Measurements from ENCODE around the gene MICAL2. TPM values are rescaled to one million over a fixed set of nuclear protein-coding genes. Genes with fewer than 3 reads are reported as not detected.

The MICAL2 gene
- total RNA-seq, 1 experiment from 2014 or later: 62.9 TPM

- TF ChIP-seq EZH2phosphoT487 (IDR thresholded peaks at IDR 0.05; ENCODE audit: borderline replicate concordance, low read length) (no peak), CTCF (conservative IDR thresholded peaks at IDR 0.05; ENCODE audit: low read depth, low read length) (no peak), EZH2 (IDR thresholded peaks at IDR 0.05; ENCODE audit: low read length, unreplicated experiment) (no peak)
- BruUV-seq (replicated peaks): no TSS peak
- Histone ChIP-seq H3K9ac (ENCODE audit: low read length) (no peak overlapping the region), H4K20me1 (ENCODE audit: low read length) (no peaks in the 10 kb centered on the region), H3K27me3 (ENCODE audit: low read length) (no peaks in the 10 kb centered on the region), H3K36me3 (ENCODE audit: low read depth, low read length) (peaks cover 15% of the 10 kb centered on the region; the same call in 1 of the 2 replicates), H3F3A (ENCODE audit: low read length, unreplicated experiment) (no peaks in the 10 kb centered on the region), H3K27ac (ENCODE audit: low read length) (no peak overlapping the region), H3K79me2 (ENCODE audit: low read length) (no peaks in the 10 kb centered on the region; the same call in 1 of the 2 replicates), H3K9me3 (ENCODE audit: low read length) (no peaks in the 10 kb centered on the region), H2AFZ (ENCODE audit: low read length) (no peak overlapping the region), H3K4me3 (ENCODE audit: low read length) (no peak overlapping the region), H3K9me2 (replicated peaks; ENCODE audit: low read length) (no peaks in the 10 kb centered on the region), H3K4me1 (ENCODE audit: insufficient read depth, low read length) (no peaks in the 10 kb centered on the region), H3K4me2 (ENCODE audit: low read length) (no peak overlapping the region)
- intact Hi-C loops (cut with micrococcal nuclease): no loop called here
- ChIA-PET CTCF (no interaction called here), POLR2A (ENCODE audit: unreplicated experiment) (no interaction called here)
- ATAC-seq (no peak), DNase-seq (no peak)
Observed at GRCh38 chr11:12193515-12194336, 83.3 kb downstream of the MICAL2 start.

- H3K4me2 ChIP-seq (ENCODE audit: low read length): no peak overlapping the region
- BruUV-seq (replicated peaks): no TSS peak
- no peaks in the 10 kb centered on the region; the same call in 1 of the 2 replicates for H3K36me3 ChIP-seq (ENCODE audit: low read depth, low read length)
- no peak for TF ChIP-seq CTCF (conservative IDR thresholded peaks at IDR 0.05; ENCODE audit: low read depth, low read length)
- no peak for TF ChIP-seq EZH2phosphoT487 (IDR thresholded peaks at IDR 0.05; ENCODE audit: borderline replicate concordance, low read length)
- no peak for TF ChIP-seq EZH2 (IDR thresholded peaks at IDR 0.05; ENCODE audit: low read length, unreplicated experiment)
- ChIA-PET POLR2A (ENCODE audit: unreplicated experiment) (no interaction called here), CTCF (no interaction called here)
- H3K9me3 ChIP-seq (ENCODE audit: low read length): no peaks in the 10 kb centered on the region
- no peaks in the 10 kb centered on the region for H3K27me3 ChIP-seq (ENCODE audit: low read length)
- ATAC-seq: no peak
- no peaks in the 10 kb centered on the region for H4K20me1 ChIP-seq (ENCODE audit: low read length)
- intact Hi-C loops (cut with micrococcal nuclease): no loop called here
- no peak overlapping the region for H3K27ac ChIP-seq (ENCODE audit: low read length)
- DNase-seq: no peak
- no peaks in the 10 kb centered on the region for H3K4me1 ChIP-seq (ENCODE audit: insufficient read depth, low read length)
- no peaks in the 10 kb centered on the region for H3K9me2 ChIP-seq (replicated peaks; ENCODE audit: low read length)
- H3F3A ChIP-seq (ENCODE audit: low read length, unreplicated experiment): no peaks in the 10 kb centered on the region
- no peak overlapping the region for H3K4me3 ChIP-seq (ENCODE audit: low read length)
- no peak overlapping the region for H2AFZ ChIP-seq (ENCODE audit: low read length)
- H3K79me2 ChIP-seq (ENCODE audit: low read length): no peaks in the 10 kb centered on the region
- H3K9ac ChIP-seq (ENCODE audit: low read length): no peak overlapping the region
Observed at GRCh38 chr11:12195768-12196167, 85.4 kb downstream of the MICAL2 start.

GRCh38 chr11:12196308-12196707 lies 85.9 kb downstream of the MICAL2 start:
- no peaks in the 10 kb centered on the region for H3K4me1 ChIP-seq (ENCODE audit: insufficient read depth, low read length)
- H3K27me3 ChIP-seq (ENCODE audit: low read length): no peaks in the 10 kb centered on the region
- CTCF ChIA-PET: no interaction called here
- POLR2A ChIA-PET (ENCODE audit: unreplicated experiment): no interaction called here
- DNase-seq (no peak), ATAC-seq (no peak)
- no peak overlapping the region for H2AFZ ChIP-seq (ENCODE audit: low read length)
- no peaks in the 10 kb centered on the region for H3K9me3 ChIP-seq (ENCODE audit: low read length)
- BruUV-seq (replicated peaks): no TSS peak
- intact Hi-C loops (cut with micrococcal nuclease): no loop called here
- no peak overlapping the region for H3K4me2 ChIP-seq (ENCODE audit: low read length)
- no peaks in the 10 kb centered on the region for H3K9me2 ChIP-seq (replicated peaks; ENCODE audit: low read length)
- no peak overlapping the region for H3K4me3 ChIP-seq (ENCODE audit: low read length)
- no peak overlapping the region for H3K9ac ChIP-seq (ENCODE audit: low read length)
- no peaks in the 10 kb centered on the region for H3K79me2 ChIP-seq (ENCODE audit: low read length)
- H3K27ac ChIP-seq (ENCODE audit: low read length): no peak overlapping the region
- no peaks in the 10 kb centered on the region for H4K20me1 ChIP-seq (ENCODE audit: low read length)
- TF ChIP-seq EZH2 (IDR thresholded peaks at IDR 0.05; ENCODE audit: low read length, unreplicated experiment) (no peak), CTCF (conservative IDR thresholded peaks at IDR 0.05; ENCODE audit: low read depth, low read length) (no peak), EZH2phosphoT487 (IDR thresholded peaks at IDR 0.05; ENCODE audit: borderline replicate concordance, low read length) (no peak)
- H3F3A ChIP-seq (ENCODE audit: low read length, unreplicated experiment): no peaks in the 10 kb centered on the region
- H3K36me3 ChIP-seq (ENCODE audit: low read depth, low read length): no peaks in the 10 kb centered on the region; the same call in 1 of the 2 replicates

Measured in PC-3 (cell line).